Tibial artery (tissue), 4 donors: ENCODE results near the gene ZNF512.

Experiments used
- DNase-seq, 2 donors: peaks; one replicate each; pipeline ENCODE4 v3.0.0-alpha.2; 2019
- H3K27ac ChIP-seq, 2 donors: fragments of 200-600 bp; sonication (generic) in 1 of 2; 1 replicate in 1 of 2; 2 replicates in 1 of 2; pipeline ENCODE4 v1.5.1; 2018 to 2019; ENCODE audit warnings: mild to moderate bottlenecking in 1 of 2
- H3K27me3 ChIP-seq, 2 donors: fragments of 200-600 bp; sonication (generic) in 1 of 2; one replicate each; pipeline versions ENCODE4 v1.5.1 to v1.6.0; 2016 to 2019
- H3K36me3 ChIP-seq, 3 donors: fragments of 200-600 bp; sonication (generic) in 2 of 3; one replicate each; pipeline ENCODE4 v1.5.1; 2016 to 2019; ENCODE audit warnings: mild to moderate bottlenecking in 2 of 3
- H3K4me1 ChIP-seq, 4 donors: fragments of 200-600 bp; sonication (generic) in 2 of 4; 1 replicate in 3 of 4; 2 replicates in 1 of 4; pipeline ENCODE4 v1.5.1; 2016 to 2019
- H3K4me3 ChIP-seq, 2 donors: fragments of 200-600 bp; sonication (generic) in 1 of 2; 1 replicate in 1 of 2; 2 replicates in 1 of 2; pipeline ENCODE4 v1.5.1; 2018 to 2019; ENCODE audit warnings: mild to moderate bottlenecking in 2 of 2
- H3K9me3 ChIP-seq, 3 donors: fragments of 200-600 bp; sonication (generic) in 1 of 3; one replicate each; pipeline ENCODE4 v1.5.1; 2016 to 2019
- CTCF ChIP-seq, 2 experiments: fragments of 200-600 bp in 1 of 2; fragments of 450-650 bp in 1 of 2; IDR thresholded peaks; one replicate each; pipeline ENCODE4 v1.5.1; 2017 to 2019; ENCODE audit warnings: antibody characterized with exemption in 2 of 2, mild to moderate bottlenecking in 1 of 2, moderate library complexity in 1 of 2
- intact Hi-C: fragments of 100-400 bp; cut with DNase I; formaldehyde crosslinking; loops from one replicate; pipeline ENCODE4 v1.15.0; 2023; ENCODE audit warnings: low total_unique reads

The ZNF512 gene

GRCh38 chr2:27645197-27645596 lies 62.4 kb downstream of the ZNF512 start:
- H3K27ac ChIP-seq: no peak overlapping the region
- intact Hi-C loops: no loop called here
- H3K9me3 ChIP-seq: no peaks in the 10 kb centered on the region
- H3K4me3 ChIP-seq: no peak overlapping the region
- TF ChIP-seq CTCF (IDR thresholded peaks at IDR 0.05): no peak
- no peaks in the 10 kb centered on the region for H3K27me3 ChIP-seq
- peaks cover 72 to 92% (median 85%) of the 10 kb centered on the region in 3 donors for H3K36me3 ChIP-seq
- DNase-seq: no peak
- no peaks in the 10 kb centered on the region for H3K4me1 ChIP-seq

GRCh38 chr2:27647289-27647688 lies 64.4 kb downstream of the ZNF512 start:
- no peak for DNase-seq
- intact Hi-C loops: no loop called here
- TF ChIP-seq CTCF (IDR thresholded peaks at IDR 0.05): no peak
- H3K36me3 ChIP-seq: peaks cover 64 to 92% (median 87%) of the 10 kb centered on the region in 3 donors
- no peak overlapping the region for H3K27ac ChIP-seq
- no peaks in the 10 kb centered on the region for H3K9me3 ChIP-seq
- no peaks in the 10 kb centered on the region for H3K4me1 ChIP-seq
- no peaks in the 10 kb centered on the region for H3K27me3 ChIP-seq
- H3K4me3 ChIP-seq: no peak overlapping the region

GRCh38 chr2:27647737-27648136 lies 64.9 kb downstream of the ZNF512 start:
- intact Hi-C loops: no loop called here
- H3K4me3 ChIP-seq: no peak overlapping the region
- H3K4me1 ChIP-seq: no peaks in the 10 kb centered on the region
- H3K9me3 ChIP-seq: no peaks in the 10 kb centered on the region
- no peak for DNase-seq
- no peaks in the 10 kb centered on the region for H3K27me3 ChIP-seq
- no peak overlapping the region for H3K27ac ChIP-seq
- peaks cover 64 to 92% (median 88%) of the 10 kb centered on the region in 3 donors for H3K36me3 ChIP-seq
- no peak for TF ChIP-seq CTCF (IDR thresholded peaks at IDR 0.05)

GRCh38 chr2:27651056-27651455 lies 68.2 kb downstream of the ZNF512 start:
- Histone ChIP-seq H3K36me3 (peaks cover 75 to 100% (median 98%) of the 10 kb centered on the region in 3 donors), H3K4me3 (no peak overlapping the region), H3K9me3 (no peaks in the 10 kb centered on the region), H3K27ac (no peak overlapping the region), H3K4me1 (no peaks in the 10 kb centered on the region), H3K27me3 (no peaks in the 10 kb centered on the region)
- TF ChIP-seq CTCF (IDR thresholded peaks at IDR 0.05): no peak
- DNase-seq: no peak
- intact Hi-C loops: no loop called here

- H3K36me3 ChIP-seq: peaks cover 80 to 100% (median 98%) of the 10 kb centered on the region in 3 donors
- no peak overlapping the region for H3K4me3 ChIP-seq
- H3K27me3 ChIP-seq: no peaks in the 10 kb centered on the region
- no peaks in the 10 kb centered on the region for H3K9me3 ChIP-seq
- intact Hi-C loops: no loop called here
- no peaks in the 10 kb centered on the region for H3K4me1 ChIP-seq
- H3K27ac ChIP-seq: no peak overlapping the region
- no peak for DNase-seq
- no peak for TF ChIP-seq CTCF (IDR thresholded peaks at IDR 0.05)
Measured at GRCh38 chr2:27652341-27652740, 69.5 kb downstream of the ZNF512 start.

- no peak for TF ChIP-seq CTCF (IDR thresholded peaks at IDR 0.05)
- Histone ChIP-seq H3K9me3 (no peaks in the 10 kb centered on the region), H3K4me3 (no peak overlapping the region), H3K27ac (no peak overlapping the region), H3K4me1 (no peaks in the 10 kb centered on the region), H3K36me3 (peaks cover 80 to 100% (median 97%) of the 10 kb centered on the region in 3 donors), H3K27me3 (no peaks in the 10 kb centered on the region)
- intact Hi-C loops: no loop called here
- DNase-seq: no peak
Measured at GRCh38 chr2:27652790-27653189, 69.9 kb downstream of the ZNF512 start.
